GM19099 (cell line): ENCODE results near the gene FYN.

Source experiments
- POLR2A ChIP-seq: IDR thresholded peaks from 3 replicates; pipeline ENCODE4 v1.6.1; 2011; ENCODE audit warnings: low read depth; ENCODE audit not compliant: insufficient read length; ENCODE audit errors: extremely low read depth

Gene FYN

GRCh38 chr6:111628142-111628850, 245.0 kb downstream of the FYN start:
- TF ChIP-seq POLR2A = no peak

- TF ChIP-seq POLR2A = no peak
These were observed 246.8 kb downstream of the FYN start for GRCh38 chr6:111626441-111626840.

- TF ChIP-seq POLR2A = no peak
These were observed 247.5 kb downstream of the FYN start for GRCh38 chr6:111625461-111626391.

- TF ChIP-seq POLR2A = no peak
These were observed 248.2 kb downstream of the FYN start for GRCh38 chr6:111625099-111625416.

- no peak for TF ChIP-seq POLR2A
These were observed 248.7 kb downstream of the FYN start for GRCh38 chr6:111624401-111625098.

- no peak for TF ChIP-seq POLR2A
These were observed 250.1 kb downstream of the FYN start for GRCh38 chr6:111623046-111623718.

- no peak for TF ChIP-seq POLR2A
These were observed 253.1 kb downstream of the FYN start for GRCh38 chr6:111620169-111620568.

- no peak for TF ChIP-seq POLR2A
These were observed 254.8 kb downstream of the FYN start for GRCh38 chr6:111618407-111618806.

GRCh38 chr6:111617149-111617548, 256.1 kb downstream of the FYN start:
- TF ChIP-seq POLR2A = no peak

- TF ChIP-seq POLR2A = no peak
These were observed 257.2 kb downstream of the FYN start for GRCh38 chr6:111615916-111616612.

GRCh38 chr6:111614833-111615582, 258.2 kb downstream of the FYN start:
- no peak for TF ChIP-seq POLR2A

- TF ChIP-seq POLR2A = no peak
These were observed 260.9 kb downstream of the FYN start for GRCh38 chr6:111612379-111612778.

- TF ChIP-seq POLR2A = no peak
These were observed 262.6 kb downstream of the FYN start for GRCh38 chr6:111610548-111611172.
